H1 (cell line): Measurements from ENCODE around the gene EHD4. TPM values are rescaled to one million over a fixed set of nuclear protein-coding genes. Genes with fewer than 3 reads are reported as not detected.

Experiments used
- CTCF ChIA-PET: fragments of 300-600 bp; sonication (Branson Sonifier 250); formaldehyde crosslinking; loops from one replicate; lab custom pipeline; 2021; ENCODE audit not compliant: partially characterized antibody; lab: Charles Lee
- POLR2A ChIA-PET: fragments of 300-600 bp; sonication (Branson Sonifier 250); formaldehyde crosslinking; loops from one replicate; lab custom pipeline; 2021; ENCODE audit warnings: inconsistent platforms; ENCODE audit not compliant: partially characterized antibody; lab: Charles Lee
- DNase-seq, 2 experiments: peaks; one replicate each; pipeline versions ENCODE4 v3.0.0 to v3.0.0-alpha.2; 2010 to 2022; ENCODE audit warnings: low spot score in 2 of 2, low read depth in 1 of 2, mixed read lengths in 1 of 2
- FAIRE-seq: peaks from 2 replicates; lab custom pipeline; 2011; peaks lifted over from hg19 to GRCh38; lab: Jason Lieb, UNC
- H2AFZ ChIP-seq: 2 replicates; pipeline ENCODE4 v1.8.1; 2012; ENCODE audit warnings: low read length, inconsistent platforms
- H2AK5ac ChIP-seq: 2 replicates; pipeline ENCODE4 v1.6.1; 2013; ENCODE audit warnings: low read depth, low read length
- H2BK120ac ChIP-seq: replicated peaks from 2 replicates; pipeline ENCODE3; 2013; ENCODE audit warnings: low read depth, low read length, inconsistent platforms
- H2BK12ac ChIP-seq: 2 replicates; pipeline ENCODE4 v1.6.1; 2013; ENCODE audit warnings: low read depth, low read length
- H2BK15ac ChIP-seq: 2 replicates; pipeline ENCODE4 v1.6.1; 2013; ENCODE audit warnings: low read length
- H2BK20ac ChIP-seq: 2 replicates; pipeline ENCODE4 v1.6.1; 2013; ENCODE audit warnings: low read length
- H2BK5ac ChIP-seq: 2 replicates; pipeline ENCODE4 v1.6.1; 2013; ENCODE audit warnings: low read depth, low read length
- H3K14ac ChIP-seq: 2 replicates; pipeline ENCODE4 v1.6.1; 2013; ENCODE audit warnings: inconsistent platforms; ENCODE audit not compliant: insufficient read length
- H3K18ac ChIP-seq: 2 replicates; pipeline ENCODE4 v1.6.1; 2013; ENCODE audit warnings: low read length; ENCODE audit errors: extremely low read depth
- H3K23ac ChIP-seq: 2 replicates; pipeline ENCODE4 v1.6.1; 2013; ENCODE audit warnings: inconsistent platforms; ENCODE audit not compliant: insufficient read length
- H3K23me2 ChIP-seq: 2 replicates; pipeline ENCODE4 v1.6.1; 2013; ENCODE audit warnings: low read depth, low read length
- H3K27ac ChIP-seq: 2 replicates; pipeline ENCODE4 v1.6.1; 2011; ENCODE audit warnings: low read depth, low read length, inconsistent platforms
- H3K27me3 ChIP-seq, 4 experiments: replicated peaks in 1 of 4; 1 replicate in 1 of 4; 2 replicates in 3 of 4; pipeline versions ENCODE4 v1.6.1 to v1.8.1; 2011 to 2013; ENCODE audit warnings: low read length in 3 of 4, mild to moderate bottlenecking in 3 of 4, inconsistent platforms in 2 of 4, mixed read lengths in 2 of 4, moderate library complexity in 1 of 4; ENCODE audit not compliant: control insufficient read depth in 3 of 4, insufficient read depth in 3 of 4; ENCODE audit errors: extremely low read depth in 1 of 4
- H3K36me3 ChIP-seq, 4 experiments: 2 replicates each; pipeline versions ENCODE4 v1.6.1 to v1.8.1; 2011 to 2013; ENCODE audit warnings: mild to moderate bottlenecking in 4 of 4, low read length in 3 of 4, moderate library complexity in 2 of 4, control low read depth in 1 of 4, inconsistent platforms in 1 of 4; ENCODE audit not compliant: insufficient read depth in 4 of 4, control insufficient read depth in 2 of 4
- H3K4ac ChIP-seq: replicated peaks from 2 replicates; pipeline ENCODE3; 2013; ENCODE audit warnings: low read length, low read depth, mixed read lengths, inconsistent platforms; ENCODE audit not compliant: insufficient read length
- H3K4me1 ChIP-seq, 4 experiments: replicated peaks in 1 of 4; 1 replicate in 1 of 4; 2 replicates in 3 of 4; pipeline versions ENCODE4 v1.6.1 to v1.8.1; 2011 to 2013; ENCODE audit warnings: low read length in 3 of 4, inconsistent platforms in 2 of 4, mixed read lengths in 1 of 4; ENCODE audit not compliant: insufficient read depth in 4 of 4, control insufficient read depth in 3 of 4
- H3K4me2 ChIP-seq, 2 experiments: 2 replicates each; pipeline versions ENCODE4 v1.6.1 to v1.8.1; 2011 to 2013; ENCODE audit warnings: low read depth in 2 of 2, low read length in 2 of 2, control low read depth in 1 of 2, inconsistent platforms in 1 of 2, mild to moderate bottlenecking in 1 of 2; ENCODE audit not compliant: insufficient read depth in 1 of 2
- H3K4me3 ChIP-seq, 4 experiments: fragments of 200-600, 300-600 bp in 1 of 4; sonication (generic), shearing (Covaris generic), sonication (Bioruptor Twin) in 1 of 4; 2 replicates each; pipeline versions ENCODE4 v1.5.1 to v1.8.1; 2011 to 2016; ENCODE audit warnings: low read length in 4 of 4, low read depth in 3 of 4, control low read depth in 2 of 4, inconsistent platforms in 2 of 4, mild to moderate bottlenecking in 2 of 4, mixed read lengths in 1 of 4, moderate library complexity in 1 of 4; ENCODE audit not compliant: insufficient read depth in 2 of 4; ENCODE audit errors: extremely low read depth in 1 of 4
- H3K56ac ChIP-seq: replicated peaks from 2 replicates; pipeline ENCODE3; 2013; ENCODE audit warnings: low read depth, mild to moderate bottlenecking, mixed read lengths, low read length, inconsistent platforms; ENCODE audit not compliant: insufficient read length
- H3K79me1 ChIP-seq: 2 replicates; pipeline ENCODE4 v1.6.1; 2013; ENCODE audit warnings: low read depth, low read length, control low read depth
- H3K79me2 ChIP-seq, 2 experiments: 2 replicates each; pipeline versions ENCODE4 v1.6.1 to v1.8.1; 2012 to 2013; ENCODE audit warnings: low read length in 2 of 2, mild to moderate bottlenecking in 2 of 2, inconsistent platforms in 1 of 2; ENCODE audit not compliant: insufficient read depth in 2 of 2, control insufficient read depth in 1 of 2
- H3K9ac ChIP-seq, 4 experiments: replicated peaks in 1 of 4; 1 replicate in 1 of 4; 2 replicates in 3 of 4; pipeline versions ENCODE4 v1.6.1 to v1.8.1; 2011 to 2013; ENCODE audit warnings: low read depth in 3 of 4, low read length in 3 of 4, control low read depth in 2 of 4, mild to moderate bottlenecking in 2 of 4, moderate library complexity in 2 of 4, inconsistent platforms in 1 of 4; ENCODE audit errors: extremely low read depth in 1 of 4
- H3K9me3 ChIP-seq, 2 experiments: 2 replicates each; pipeline versions ENCODE4 v1.6.1 to v1.8.1; 2012 to 2013; ENCODE audit warnings: mild to moderate bottlenecking in 2 of 2, moderate library complexity in 2 of 2, control low read depth in 1 of 2, inconsistent platforms in 1 of 2, low read depth in 1 of 2, low read length in 1 of 2, mixed read lengths in 1 of 2; ENCODE audit not compliant: insufficient read depth in 2 of 2
- H4K20me1 ChIP-seq, 2 experiments: replicated peaks in 1 of 2; 2 replicates each; pipeline versions ENCODE3 to v1.8.1; 2011 to 2013; ENCODE audit warnings: inconsistent platforms in 2 of 2, low read length in 2 of 2, mild to moderate bottlenecking in 1 of 2; ENCODE audit not compliant: insufficient read depth in 2 of 2, control insufficient read depth in 1 of 2
- H4K5ac ChIP-seq: 2 replicates; pipeline ENCODE4 v1.6.1; 2013; ENCODE audit warnings: low read length, low read depth, mixed read lengths, inconsistent platforms; ENCODE audit not compliant: insufficient read length
- H4K8ac ChIP-seq: 2 replicates; pipeline ENCODE4 v1.8.0; 2013; ENCODE audit warnings: mild to moderate bottlenecking, moderate library complexity, low read length, inconsistent platforms; ENCODE audit not compliant: insufficient read depth; ENCODE audit errors: extremely low read depth
- H4K91ac ChIP-seq: replicated peaks from 2 replicates; pipeline ENCODE3; 2013; ENCODE audit warnings: low read length, mixed read lengths, inconsistent platforms; ENCODE audit not compliant: insufficient read length
- EZH2 ChIP-seq: fragments of 200-600 bp; sonication (generic); IDR thresholded peaks from 2 replicates; pipeline ENCODE4 v1.7.1; 2012; ENCODE audit warnings: low read depth, mild to moderate bottlenecking, moderate library complexity, low read length, inconsistent platforms; ENCODE audit not compliant: severe bottlenecking
- POLR2AphosphoS5 ChIP-seq: IDR thresholded peaks from 2 replicates; pipeline ENCODE4 v1.6.1; 2011; ENCODE audit warnings: low read depth, low read length
- RXRA ChIP-seq: IDR thresholded peaks from 2 replicates; pipeline ENCODE4 v1.6.1; 2011; ENCODE audit warnings: low read depth, mild to moderate bottlenecking, low read length, moderate library complexity; ENCODE audit not compliant: insufficient read depth
- WGBS, 2 experiments: shearing (Covaris generic) in 1 of 2; methylation state at CpG; one replicate each; pipeline versions ENCODE4 v1.1.6 to v1.1.7; 2013 to 2015; ENCODE audit warnings: low lambda C conversion rate in 2 of 2, mixed read lengths in 2 of 2, inconsistent platforms in 1 of 2, low coverage in 1 of 2, missing lambda C conversion rate in 1 of 2; ENCODE audit not compliant: insufficient replicate concordance in 2 of 2, insufficient coverage in 1 of 2, insufficient read length in 1 of 2; ENCODE audit errors: extremely low coverage in 1 of 2, missing lambda C conversion rate in 1 of 2; 5-methylcytosine and 5-hydroxymethylcytosine counted together
- polyA plus RNA-seq, 7 experiments: library from polyadenylated mRNA; depleted of rRNA in 3 of 7; stranded (reverse) in 5 of 7; unstranded in 2 of 7; fragments of >200 nt in 5 of 7; fragments of 200-250 nt in 2 of 7; gene quantifications; 1 replicate in 5 of 7; 2 replicates in 1 of 7; 4 replicates in 1 of 7; pipeline versions ENCODE4 v1.2.1 to v1.2.3, GENCODE V29; 2011 to 2013; ENCODE audit warnings: missing spikeins in 2 of 7, mixed read lengths in 2 of 7
- total RNA-seq: library from RNA; stranded (reverse); fragmentation: NEBNext Ultra II Directional; extraction: Animal tissue kit (Norgen Biotek cat#: 25700); gene quantifications from 2 replicates; pipeline ENCODE4 v1.2.1, GENCODE V29; 2021

Gene EHD4
- total and polyA plus RNA-seq, 2 of the 8 experiments (the other 6 are each of a cell fraction or from before 2014, with no cell fraction given): 17.5 to 24.5 TPM

- Histone ChIP-seq H4K5ac (no peak overlapping the region), H2BK15ac (no peak overlapping the region), H3K27me3 (no peaks in the 10 kb centered on the region), H3K79me2 (no peaks in the 10 kb centered on the region), H3K4ac (no peak overlapping the region), H3K23ac (no peak overlapping the region), H2BK120ac (no peak overlapping the region), H2AK5ac (no peak overlapping the region), H3K4me2 (no peak overlapping the region), H3K4me3 (no peak overlapping the region), H3K36me3 (no peaks in the 10 kb centered on the region)
- FAIRE-seq: no peak
- TF ChIP-seq EZH2: no peak
- no peak for TF ChIP-seq RXRA
- no peak for TF ChIP-seq POLR2AphosphoS5
- TF ChIP-seq, all 59 proteins: peak for 0
- Histone ChIP-seq H3K9ac (no peak overlapping the region), H3K4me1 (no peaks in the 10 kb centered on the region), H2AFZ (no peak overlapping the region), H2BK12ac (no peak overlapping the region), H3K23me2 (no peaks in the 10 kb centered on the region), H3K27ac (no peak overlapping the region), H3K56ac (no peak overlapping the region), H4K91ac (no peak overlapping the region), H3K14ac (no peak overlapping the region), H4K8ac (no peak overlapping the region), H3K79me1 (no peaks in the 10 kb centered on the region), H3K9me3 (no peaks in the 10 kb centered on the region), H2BK5ac (no peak overlapping the region), H2BK20ac (no peak overlapping the region), H3K18ac (no peak overlapping the region), H4K20me1 (no peaks in the 10 kb centered on the region)
- ChIA-PET POLR2A (no interaction called here), CTCF (interaction anchor here (1.1 to 9.8 kb wide), 10 partner anchors 13 to 137 kb away, joined by 3 to 99 read pairs (median 5); partner anchors contain the start of gene EHD4)
- DNase-seq: no peak
- 86% methylated on average over 4 of the region's 4 CpGs; no CpG with 5 or more reads in 1 of the 2 experiments for WGBS, 2 experiments
Observed at GRCh38 chr15:42001236-42001635, 28.9 kb upstream of the EHD4 start.
